CD4-positive, alpha-beta T cell treated with Interleukin-2 at 100 ng/mL for 4 hours (primary cell): ENCODE results near the gene LRRC18.

ENCODE experiments used
- DNase-seq: peaks from one replicate; pipeline ENCODE4 v3.0.0-alpha.2; 2020; ENCODE audit warnings: low spot score

Gene LRRC18

GRCh38 chr10:48907730-48908129 is 31.9 kb downstream of the LRRC18 start:
- no peak for DNase-seq

- no peak for DNase-seq
Measured at GRCh38 chr10:48906841-48907240, 32.8 kb downstream of the LRRC18 start.

GRCh38 chr10:48905311-48905710 is 34.3 kb downstream of the LRRC18 start:
- no peak for DNase-seq

DNA sequence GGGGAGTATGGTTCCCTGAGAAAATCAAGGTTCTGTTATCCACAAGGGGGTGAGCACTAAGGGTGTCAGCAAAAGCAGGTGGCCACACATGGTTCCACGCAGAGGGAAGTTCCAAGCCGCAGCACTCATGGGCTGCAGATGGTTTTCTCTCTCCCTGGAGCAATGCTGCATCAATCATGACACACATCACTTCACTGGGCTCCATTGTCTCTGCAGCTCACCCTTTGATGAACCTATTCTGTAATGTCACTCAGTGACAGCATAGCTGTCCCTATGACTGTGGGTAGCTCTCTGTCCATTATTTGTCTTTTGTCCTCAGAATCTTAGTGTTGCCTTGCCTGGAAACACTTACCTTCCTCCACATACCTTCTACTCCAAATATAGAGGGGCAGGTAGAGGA is 34.8 kb downstream of the LRRC18 start:
- no peak for DNase-seq

DNA sequence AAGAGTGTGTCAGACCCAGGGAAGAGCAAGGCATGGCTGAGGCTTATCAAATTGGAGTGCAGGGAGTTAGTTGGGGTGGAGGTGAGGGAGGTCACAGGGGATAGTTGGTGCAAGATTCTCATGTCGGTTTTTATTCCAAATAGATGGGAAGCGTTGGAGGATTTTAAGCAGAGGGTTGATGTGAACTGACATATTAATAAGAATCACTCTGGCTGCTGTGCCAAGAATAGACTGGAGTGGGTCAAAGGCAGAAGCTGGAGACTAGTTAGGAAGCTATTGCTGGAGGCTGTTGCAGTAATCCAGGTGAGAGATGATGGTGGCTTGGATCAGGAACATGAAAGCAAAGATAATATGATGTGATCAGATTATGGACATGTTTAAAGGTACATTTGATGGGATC is 36.5 kb downstream of the LRRC18 start:
- DNase-seq: no peak

DNA sequence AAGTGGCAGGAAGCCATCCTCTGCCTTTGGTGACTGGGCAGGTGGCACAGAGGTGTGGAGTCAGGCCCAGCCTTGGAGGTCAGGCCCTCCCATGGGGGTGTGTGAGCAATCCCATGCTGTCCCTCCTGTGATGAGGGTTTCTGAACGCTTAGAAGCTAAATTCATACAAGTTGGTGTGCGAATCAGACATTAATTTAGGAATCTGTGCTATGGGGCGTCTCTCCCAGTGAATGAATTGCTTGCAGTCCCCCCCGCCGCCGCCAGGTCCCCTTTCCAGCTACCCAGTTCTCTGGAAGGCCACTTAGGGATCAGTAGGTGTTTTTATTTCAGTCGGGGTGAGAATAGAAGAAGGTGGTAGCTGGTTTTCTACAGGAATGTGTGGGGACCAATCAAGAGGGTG is 37.5 kb downstream of the LRRC18 start:
- no peak for DNase-seq

GRCh38 chr10:48901319-48901718 is 38.3 kb downstream of the LRRC18 start:
- no peak for DNase-seq

DNA sequence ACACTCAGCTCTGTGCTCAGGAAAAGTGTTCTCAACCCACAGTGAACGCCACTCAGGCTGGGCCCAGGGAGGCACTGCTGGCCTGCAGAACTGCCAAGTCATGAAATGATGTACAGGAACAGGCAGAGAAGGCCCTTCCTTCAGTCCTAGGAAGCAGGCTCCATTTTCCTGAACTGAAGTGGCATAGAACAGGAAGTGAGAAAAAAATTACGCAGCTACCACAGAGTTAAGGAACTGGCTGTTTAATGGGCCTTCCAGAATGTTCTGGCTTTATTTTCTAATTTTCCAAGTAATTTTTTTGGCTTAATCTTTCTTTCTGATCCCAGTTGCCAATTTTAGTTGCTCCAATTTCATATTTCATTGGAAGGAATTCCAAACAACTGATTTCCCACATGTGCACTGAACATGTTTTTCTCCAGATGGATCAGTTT is 39.3 kb downstream of the LRRC18 start:
- DNase-seq: no peak

DNA sequence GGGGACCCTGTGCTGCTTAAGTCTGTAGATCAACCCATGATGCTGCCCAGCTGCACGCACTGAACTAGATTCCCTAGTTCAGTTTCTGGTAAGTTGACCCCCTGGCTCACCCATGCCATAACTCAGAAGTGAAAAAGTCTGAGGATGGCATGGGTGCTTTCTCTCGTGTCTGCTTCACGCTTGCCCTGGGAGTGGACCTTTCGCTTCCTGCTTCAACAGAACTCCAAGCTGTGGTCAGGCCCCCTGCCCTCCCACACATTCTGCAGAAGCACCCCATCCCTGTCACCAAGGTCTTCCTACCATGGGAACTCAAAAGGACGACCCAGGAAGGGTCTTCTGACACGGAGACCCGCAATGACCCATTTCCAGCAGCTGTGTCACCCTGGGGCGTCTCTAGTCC is 39.9 kb downstream of the LRRC18 start:
- no peak for DNase-seq

DNA sequence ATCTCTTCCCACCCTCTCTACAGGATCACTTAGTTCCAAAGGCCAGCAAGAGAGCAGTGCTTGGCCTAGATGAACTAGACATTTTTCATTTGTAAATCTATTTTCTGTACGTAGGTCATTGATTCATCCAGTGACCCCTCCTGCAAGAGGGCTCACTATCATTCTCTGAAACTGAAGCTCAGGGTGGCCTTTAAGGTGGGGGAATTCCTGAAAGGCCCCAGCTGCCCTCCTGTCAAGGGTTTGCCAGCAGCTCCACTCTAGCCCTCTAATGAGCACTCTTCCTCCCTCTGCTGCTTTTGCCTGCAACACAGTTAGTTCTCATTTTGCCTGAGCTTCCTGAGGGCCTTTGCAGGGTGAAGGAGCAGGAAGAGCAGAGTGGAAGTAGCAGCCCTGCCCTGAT is 41.2 kb downstream of the LRRC18 start:
- DNase-seq: no peak

DNA sequence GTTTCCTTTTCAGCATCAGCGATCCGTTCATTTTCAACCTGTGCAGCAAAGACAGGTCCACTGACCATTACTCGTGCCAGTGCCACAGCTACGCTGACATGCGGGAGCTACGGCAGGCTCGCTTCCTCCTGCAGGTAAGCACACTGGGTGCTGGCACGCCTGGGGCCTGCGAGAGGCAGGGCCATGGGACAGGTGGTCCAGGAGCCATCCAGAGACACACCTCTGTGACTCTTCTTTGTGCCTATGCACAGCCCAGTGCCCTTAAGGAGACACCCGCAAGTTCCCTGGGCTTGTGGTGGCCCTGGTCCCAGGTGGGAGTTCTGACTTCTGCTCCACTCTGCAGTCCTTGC is 42.2 kb downstream of the LRRC18 start:
- no peak for DNase-seq

DNA sequence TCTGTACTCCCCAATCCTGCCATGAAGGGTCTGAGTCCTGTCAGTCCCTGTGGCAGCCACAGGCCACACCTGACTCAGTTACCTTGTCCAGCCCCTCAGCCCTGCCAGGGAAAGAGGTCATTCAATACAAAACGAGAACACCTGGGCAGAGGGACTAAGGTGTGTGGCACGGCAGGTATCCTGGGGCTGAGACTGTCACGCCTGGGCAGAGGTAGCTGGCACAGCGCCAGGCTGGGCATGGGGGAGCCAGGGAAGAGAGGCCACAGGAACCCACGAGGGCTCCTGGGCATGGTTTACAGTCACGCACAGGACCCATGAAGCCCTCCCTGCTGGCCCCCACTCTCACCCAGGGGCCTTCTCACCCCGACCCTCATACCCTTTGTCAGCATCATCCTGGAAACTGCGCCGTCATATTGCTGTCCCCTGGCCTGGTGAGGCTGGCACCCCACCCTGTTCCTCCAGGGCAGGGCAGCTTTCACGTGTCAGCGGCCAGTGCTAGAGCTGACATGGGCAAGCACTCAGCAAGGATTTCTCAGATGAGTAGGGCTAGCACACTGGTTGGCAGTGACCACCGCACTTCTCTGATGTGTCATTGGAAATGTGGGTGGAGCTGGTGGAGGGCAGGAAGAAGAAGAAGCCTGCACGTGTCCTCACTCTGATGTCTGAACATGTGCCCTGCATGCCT is 42.7 kb downstream of the LRRC18 start:
- no peak for DNase-seq

- DNase-seq: no peak
Measured at GRCh38 chr10:48895803-48896195, 43.8 kb downstream of the LRRC18 start.

GRCh38 chr10:48894911-48895802 is 44.5 kb downstream of the LRRC18 start:
- DNase-seq: no peak

GRCh38 chr10:48890888-48891850 is 48.5 kb downstream of the LRRC18 start:
- DNase-seq: no peak

DNA sequence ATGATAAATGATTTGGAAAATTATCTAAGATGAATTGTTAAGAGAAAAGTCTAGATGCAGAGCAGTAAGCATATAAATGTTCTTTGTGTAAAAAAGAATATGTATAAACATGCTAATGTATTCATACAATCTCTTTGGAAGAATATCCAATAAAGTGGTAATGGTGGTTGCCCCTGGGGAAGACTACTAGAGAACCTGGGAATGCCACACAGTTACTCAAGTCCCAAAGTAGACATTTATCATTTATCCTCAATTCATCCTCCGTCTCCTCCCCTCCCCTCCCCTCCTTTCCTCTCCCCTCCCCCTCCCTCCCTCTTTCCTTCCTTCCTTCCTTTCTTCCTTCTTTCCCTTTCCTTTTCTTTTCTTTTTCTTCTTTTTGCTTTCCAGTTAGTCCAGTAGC is 51.7 kb downstream of the LRRC18 start:
- no peak for DNase-seq

- DNase-seq: no peak
Measured at GRCh38 chr10:48885376-48885775, 54.3 kb downstream of the LRRC18 start.

GRCh38 chr10:48884179-48885045 is 55.2 kb downstream of the LRRC18 start:
- DNase-seq: no peak

GRCh38 chr10:48883701-48884100 is 55.9 kb downstream of the LRRC18 start:
- DNase-seq: no peak

GRCh38 chr10:48882881-48883280 is 56.8 kb downstream of the LRRC18 start:
- no peak for DNase-seq

DNA sequence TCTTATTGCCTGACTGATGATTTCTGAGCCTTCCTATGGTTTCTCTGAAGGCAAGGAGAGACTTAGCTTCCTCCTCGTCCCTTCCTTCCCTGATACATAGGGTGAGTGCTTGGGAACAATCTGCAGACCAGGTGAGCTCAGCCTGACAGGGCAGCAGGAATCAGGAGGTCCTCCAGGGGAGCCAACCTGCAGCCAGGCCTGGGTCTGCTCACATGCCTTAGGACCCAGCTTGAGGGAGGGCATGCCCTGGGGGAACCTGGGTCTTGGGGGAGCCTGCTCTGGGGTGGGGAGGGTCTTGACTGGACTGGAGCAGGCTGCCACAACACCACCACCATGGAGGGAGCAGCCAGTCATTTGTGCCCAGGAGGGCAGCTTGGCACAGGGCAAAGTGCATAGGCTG is 57.7 kb downstream of the LRRC18 start:
- DNase-seq: no peak
